HepG2 (cell line): ENCODE measurements around the gene PEAK1. TPM values are rescaled to one million over a fixed set of nuclear protein-coding genes. Genes with fewer than 3 reads are reported as not detected.

Source experiments
- ASH2L ChIP-seq: fragments of 300-600, 200-600 bp; sonication (generic); IDR thresholded peaks from 2 replicates; pipeline ENCODE4 v1.7.0; 2017; ENCODE audit warnings: low read depth, mild to moderate bottlenecking, moderate library complexity, mixed read lengths, low read length; ENCODE audit not compliant: insufficient read length
- CTCF ChIP-seq: sonication (generic); formaldehyde crosslinking; IDR thresholded peaks from 2 replicates; pipeline ENCODE4 v1.5.0; 2020; ENCODE audit warnings: mild to moderate bottlenecking, missing genetic modification reagents, moderate library complexity
- DMAP1 ChIP-seq: IDR thresholded peaks from 2 replicates; pipeline ENCODE4 v1.6.1; 2016
- E2F1 ChIP-seq: sonication (generic); formaldehyde crosslinking; IDR thresholded peaks from 2 replicates; pipeline ENCODE4 v1.5.0; 2020; ENCODE audit warnings: missing genetic modification reagents
- KAT7 ChIP-seq: IDR thresholded peaks from 2 replicates; pipeline ENCODE4 v1.6.1; 2018; ENCODE audit warnings: borderline replicate concordance, missing compliant biosample characterization
- KLF15 ChIP-seq: sonication (generic); formaldehyde crosslinking; IDR thresholded peaks from 2 replicates; pipeline ENCODE4 v1.8.1; 2023; ENCODE audit warnings: borderline replicate concordance, mild to moderate bottlenecking, inconsistent platforms, missing genetic modification reagents, mixed read lengths
- SALL2 ChIP-seq: sonication (generic); formaldehyde crosslinking; IDR thresholded peaks from 2 replicates; pipeline ENCODE4 v1.8.1; 2023; ENCODE audit warnings: mild to moderate bottlenecking, missing genetic modification reagents, inconsistent platforms
- ZBTB38 ChIP-seq: sonication (generic); formaldehyde crosslinking; IDR thresholded peaks from 2 replicates; pipeline ENCODE4 v1.5.1; 2020; ENCODE audit warnings: mild to moderate bottlenecking, missing genetic modification reagents
- ZBTB8A ChIP-seq: sonication (generic); formaldehyde crosslinking; IDR thresholded peaks from 2 replicates; pipeline ENCODE4 v1.4.0; 2020; ENCODE audit warnings: mild to moderate bottlenecking, low read depth, missing genetic modification reagents, borderline replicate concordance
- ZEB1 ChIP-seq: IDR thresholded peaks from 2 replicates; pipeline ENCODE4 v1.6.1; 2012; ENCODE audit warnings: mild to moderate bottlenecking, low read depth, inconsistent platforms; ENCODE audit not compliant: insufficient replicate concordance
- ZGPAT ChIP-seq: IDR thresholded peaks from 2 replicates; pipeline ENCODE4 v1.6.1; 2016; ENCODE audit warnings: mild to moderate bottlenecking
- ZKSCAN8 ChIP-seq: IDR thresholded peaks from 2 replicates; pipeline ENCODE4 v1.6.1; 2016; ENCODE audit warnings: borderline replicate concordance, missing genetic modification reagents, missing compliant biosample characterization
- ZNF839 ChIP-seq: sonication (generic); formaldehyde crosslinking; IDR thresholded peaks from 2 replicates; pipeline ENCODE4 v1.4.0; 2020; ENCODE audit warnings: missing genetic modification reagents, mild to moderate bottlenecking, borderline replicate concordance
- polyA plus RNA-seq, 8 experiments: library from polyadenylated mRNA; depleted of rRNA in 3 of 8; stranded (reverse) in 7 of 8; unstranded in 1 of 8; fragments of >200 nt; fragmentation: Illumina TruSeq in 4 of 8; extraction: Trizol in 4 of 8; gene quantifications; 2 replicates each; pipeline versions ENCODE4 v1.2.1 to v1.2.3, GENCODE V29; 2011 to 2016; ENCODE audit warnings: low read depth in 4 of 8, missing spikeins in 1 of 8, mixed read lengths in 1 of 8; ENCODE audit not compliant: insufficient read depth in 1 of 8
- total RNA-seq, 5 experiments: library from RNA; depleted of rRNA; stranded (reverse); fragments of >200 nt; fragmentation: Illumina TruSeq; extraction: Trizol; gene quantifications; 2 replicates each; pipeline ENCODE4 v1.2.3, GENCODE V29; 2016; ENCODE audit warnings: low read depth in 1 of 5
- TF ChIP-seq, protein P1 (sequence below): sonication (generic); formaldehyde crosslinking; IDR thresholded peaks from 2 replicates; pipeline ENCODE4 v1.5.0; 2020; ENCODE audit warnings: mild to moderate bottlenecking, missing genetic modification reagents, borderline replicate concordance

Gene PEAK1
- total and polyA plus RNA-seq, 2 of the 13 experiments (the other 11 are each of a cell fraction or from before 2014, with no cell fraction given) = 6.0 to 6.6 TPM

DNA sequence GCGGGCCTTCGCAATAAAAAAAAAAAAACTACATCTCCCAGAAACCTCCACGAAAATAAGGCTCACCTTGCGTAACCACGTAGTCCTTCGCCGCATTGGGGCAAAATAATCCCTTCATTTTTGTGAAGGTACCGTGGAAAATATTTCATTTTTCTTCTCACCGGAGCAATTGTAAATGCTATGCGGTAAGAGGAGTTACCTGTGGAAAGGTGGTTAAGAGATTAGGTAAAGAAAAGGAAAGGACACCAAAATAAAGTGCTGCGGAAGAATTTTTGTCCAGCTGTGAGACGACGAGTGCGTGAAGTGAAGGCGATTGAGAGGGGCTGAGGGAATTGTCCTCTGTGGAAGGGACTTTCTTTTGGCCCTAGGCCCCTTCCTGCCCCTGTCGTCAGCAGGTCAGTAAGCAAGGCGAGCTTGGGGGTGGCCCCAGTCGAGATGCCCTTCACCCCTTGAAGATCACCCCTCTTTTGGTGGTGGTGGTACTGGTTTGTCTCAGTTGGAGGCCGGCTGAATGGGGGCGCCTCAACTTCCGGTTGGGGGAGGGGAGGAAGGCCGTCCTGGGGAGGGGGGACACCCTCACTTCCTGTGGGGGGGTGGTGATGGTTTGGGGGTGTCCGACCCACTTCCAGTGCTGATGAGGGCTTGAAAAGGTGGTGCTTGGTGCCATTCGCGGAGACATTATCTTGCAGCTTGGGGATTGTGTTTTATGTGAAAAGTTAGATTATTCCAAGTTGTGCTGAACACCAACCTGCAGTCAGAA, 886 bp upstream of the PEAK1 start, which contains the start of gene HMG20A (continued):
- TF ChIP-seq, protein P1, sequence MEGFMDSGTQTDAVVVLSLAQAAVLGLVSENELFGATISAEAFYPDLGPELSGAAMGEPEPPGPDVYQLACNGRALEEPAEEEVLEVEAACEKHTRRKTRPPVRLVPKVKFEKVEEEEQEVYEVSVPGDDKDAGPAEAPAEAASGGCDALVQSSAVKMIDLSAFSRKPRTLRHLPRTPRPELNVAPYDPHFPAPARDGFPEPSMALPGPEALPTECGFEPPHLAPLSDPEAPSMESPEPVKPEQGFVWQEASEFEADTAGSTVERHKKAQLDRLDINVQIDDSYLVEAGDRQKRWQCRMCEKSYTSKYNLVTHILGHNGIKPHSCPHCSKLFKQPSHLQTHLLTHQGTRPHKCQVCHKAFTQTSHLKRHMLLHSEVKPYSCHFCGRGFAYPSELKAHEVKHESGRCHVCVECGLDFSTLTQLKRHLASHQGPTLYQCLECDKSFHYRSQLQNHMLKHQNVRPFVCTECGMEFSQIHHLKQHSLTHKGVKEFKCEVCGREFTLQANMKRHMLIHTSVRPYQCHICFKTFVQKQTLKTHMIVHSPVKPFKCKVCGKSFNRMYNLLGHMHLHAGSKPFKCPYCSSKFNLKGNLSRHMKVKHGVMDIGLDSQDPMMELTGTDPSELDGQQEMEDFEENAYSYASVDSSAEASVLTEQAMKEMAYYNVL (CRISPR knock-in tag) = no peak; the same call in 1 of the 2 replicates
- TF ChIP-seq ZKSCAN8 = 0 out of 2 replicates have a peak, but pooled peaks have one; percentile 15
- peak; percentile 19; the same call in 1 of the 2 replicates for TF ChIP-seq KLF15
- 0 out of 2 replicates have a peak, but pooled peaks have one; percentile 26 for TF ChIP-seq ZBTB38 (CRISPR knock-in tag)
- 0 out of 2 replicates have a peak, but pooled peaks have one; percentile 36 for TF ChIP-seq KAT7 (CRISPR knock-in tag)
- TF ChIP-seq ZGPAT (CRISPR knock-in tag) = peak; percentile 35; the same call in 1 of the 2 replicates
- 0 out of 2 replicates have a peak, but pooled peaks have one; percentile 2 for TF ChIP-seq E2F1 (CRISPR knock-in tag)
- 0 out of 2 replicates have a peak, but pooled peaks have one; percentile 55 for TF ChIP-seq ZBTB8A
- TF ChIP-seq SALL2 (CRISPR knock-in tag) = 0 out of 2 replicates have a peak, but pooled peaks have one; percentile 24
- peak; percentile 63 for TF ChIP-seq ZEB1
- peak; percentile 76; the same call in 1 of the 2 replicates for TF ChIP-seq DMAP1 (CRISPR knock-in tag)
- TF ChIP-seq ZNF839 (CRISPR knock-in tag) = peak; percentile 50; the same call in 1 of the 2 replicates
- TF ChIP-seq CTCF (CRISPR knock-in tag) = peak; percentile 23; the same call in 1 of the 2 replicates
- peak; percentile 99 for TF ChIP-seq ASH2L
